ENCODE data around the gene PSPH.
"Not testable (repeated sequence)": the region's sequence is repeated elsewhere in the genome, so short reads cannot be mapped to it uniquely, and the experiment has no call there.

The PSPH gene

GRCh38 chr7:56053993-56054392 is 2.7 kb upstream of the PSPH start:
- Histone ChIP-seq H2AFZ (ENCODE audit: insufficient read depth, low read length, poor library complexity) (no peak overlapping the region), H3K36me3 (ENCODE audit: control insufficient read depth in 1 of 2, insufficient read depth in 2 of 2, low read length in 2 of 2) (peaks cover 21 to 30% of the 10 kb centered on the region in 2 experiments), H3K18ac (ENCODE audit: low read length) (no peak overlapping the region), H3K4me2 (ENCODE audit: low read length) (no peak overlapping the region), H3K9me3 (ENCODE audit: insufficient read depth, low read depth, low read length) (no peaks in the 10 kb centered on the region), H3K9ac (ENCODE audit: low read length) (no peak overlapping the region), H3K14ac (ENCODE audit: low read length) (no peak overlapping the region), H4K91ac (ENCODE audit: low read depth, low read length) (no peak overlapping the region), H3K79me1 (ENCODE audit: low read length) (peaks cover 11% of the 10 kb centered on the region), H2BK5ac (ENCODE audit: low read depth, low read length, poor library complexity) (no peak overlapping the region), H3K4me3 (ENCODE audit: low read depth, low read length) (no peak overlapping the region), H3K4me1 (ENCODE audit: control insufficient read depth in 1 of 2, insufficient read depth in 2 of 2, low read length in 2 of 2) (peaks cover 7 to 8% of the 10 kb centered on the region in 2 experiments), H3K23ac (ENCODE audit: low read length) (no peak overlapping the region), H4K8ac (ENCODE audit: low read depth, low read length) (no peak overlapping the region), H3K27ac (ENCODE audit: low read depth, low read length) (no peak overlapping the region), H3K4ac (ENCODE audit: low read depth, low read length) (no peak overlapping the region), H3K79me2 (ENCODE audit: control insufficient read depth, insufficient read depth, low read length, poor library complexity) (peaks cover 23% of the 10 kb centered on the region), H2BK12ac (ENCODE audit: low read length) (no peak overlapping the region), H3K27me3 (ENCODE audit: insufficient read depth, low read length) (no peaks in the 10 kb centered on the region), H2BK120ac (ENCODE audit: insufficient read depth, low read length, poor library complexity) (no peak overlapping the region), H2AK5ac (ENCODE audit: low read length) (no peak overlapping the region), H4K12ac (ENCODE audit: low read depth, low read length) (no peak overlapping the region)
- DNase-seq: no peak
- no CpG with 5 or more reads among the region's 2 CpGs for WGBS (ENCODE audit: extremely low coverage, insufficient coverage, insufficient read length)

- H4K12ac ChIP-seq (ENCODE audit: low read depth, low read length): peak overlapping the region; percentile 26
- H3K9ac ChIP-seq (ENCODE audit: low read length): peak overlapping the region; percentile 48
- H3K4me1 ChIP-seq (ENCODE audit: control insufficient read depth in 1 of 2, insufficient read depth in 2 of 2, low read length in 2 of 2): peaks cover 7 to 8% of the 10 kb centered on the region in 2 experiments
- no peak overlapping the region for H3K14ac ChIP-seq (ENCODE audit: low read length)
- H3K79me1 ChIP-seq (ENCODE audit: low read length): peaks cover 11% of the 10 kb centered on the region
- no peak overlapping the region for H4K91ac ChIP-seq (ENCODE audit: low read depth, low read length)
- no peak overlapping the region for H2BK5ac ChIP-seq (ENCODE audit: low read depth, low read length, poor library complexity)
- no CpG with 5 or more reads among the region's 9 CpGs for WGBS (ENCODE audit: extremely low coverage, insufficient coverage, insufficient read length)
- no peak overlapping the region for H3K4me2 ChIP-seq (ENCODE audit: low read length)
- H3K4ac ChIP-seq (ENCODE audit: low read depth, low read length): peak overlapping the region; percentile 81
- H3K9me3 ChIP-seq (ENCODE audit: insufficient read depth, low read depth, low read length): no peaks in the 10 kb centered on the region
- no peak overlapping the region for H3K4me3 ChIP-seq (ENCODE audit: low read depth, low read length)
- no peak overlapping the region for H2AK5ac ChIP-seq (ENCODE audit: low read length)
- no peak overlapping the region for H2AFZ ChIP-seq (ENCODE audit: insufficient read depth, low read length, poor library complexity)
- no peak overlapping the region for H3K18ac ChIP-seq (ENCODE audit: low read length)
- H4K8ac ChIP-seq (ENCODE audit: low read depth, low read length): peak overlapping the region; percentile 7
- peaks cover 19 to 28% of the 10 kb centered on the region in 2 experiments for H3K36me3 ChIP-seq (ENCODE audit: control insufficient read depth in 1 of 2, insufficient read depth in 2 of 2, low read length in 2 of 2)
- no peak overlapping the region for H3K23ac ChIP-seq (ENCODE audit: low read length)
- DNase-seq: no peak
- H3K27ac ChIP-seq (ENCODE audit: low read depth, low read length): no peak overlapping the region
- peaks cover 23% of the 10 kb centered on the region for H3K79me2 ChIP-seq (ENCODE audit: control insufficient read depth, insufficient read depth, low read length, poor library complexity)
- H2BK12ac ChIP-seq (ENCODE audit: low read length): no peak overlapping the region
- H3K27me3 ChIP-seq (ENCODE audit: insufficient read depth, low read length): no peaks in the 10 kb centered on the region
- no peak overlapping the region for H2BK120ac ChIP-seq (ENCODE audit: insufficient read depth, low read length, poor library complexity)
Observed at GRCh38 chr7:56053379-56053778, 2.1 kb upstream of the PSPH start.

DNA sequence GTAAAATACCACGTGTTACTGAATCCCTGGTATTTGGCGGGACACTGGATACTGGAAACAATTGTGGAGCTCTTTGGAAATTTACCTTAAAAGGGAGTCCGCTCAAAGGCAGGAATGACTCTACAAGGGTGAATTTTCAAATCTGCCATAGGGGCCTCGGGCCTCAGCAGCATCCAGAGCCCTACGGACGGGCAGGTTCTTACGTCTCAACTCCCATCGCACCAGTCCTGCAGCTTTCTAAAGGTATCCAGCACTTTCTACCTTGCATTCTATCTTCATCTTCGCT is 248 bp downstream of the PSPH start:
- no peak overlapping the region for H3K23ac ChIP-seq (ENCODE audit: low read length)
- peak overlapping the region; percentile 86 for H2AK5ac ChIP-seq (ENCODE audit: low read length)
- H3K79me2 ChIP-seq (ENCODE audit: control insufficient read depth, insufficient read depth, low read length, poor library complexity): peaks cover 23% of the 10 kb centered on the region
- H3K4me3 ChIP-seq (ENCODE audit: low read depth, low read length): peak overlapping the region; percentile 84
- H3K27ac ChIP-seq (ENCODE audit: low read depth, low read length): peak overlapping the region; percentile 88
- H4K91ac ChIP-seq (ENCODE audit: low read depth, low read length): peak overlapping the region; percentile 94
- peak overlapping the region; percentile 96 for H3K9ac ChIP-seq (ENCODE audit: low read length)
- H3K4me1 ChIP-seq (ENCODE audit: control insufficient read depth in 1 of 2, insufficient read depth in 2 of 2, low read length in 2 of 2): peaks cover 7 to 8% of the 10 kb centered on the region in 2 experiments
- H2BK12ac ChIP-seq (ENCODE audit: low read length): no peak overlapping the region
- H3K18ac ChIP-seq (ENCODE audit: low read length): peak overlapping the region; percentile 72
- peak overlapping the region; percentile 67 for H3K4me2 ChIP-seq (ENCODE audit: low read length)
- WGBS (ENCODE audit: extremely low coverage, insufficient coverage, insufficient read length): no CpG with 5 or more reads among the region's 9 CpGs
- peak overlapping the region; percentile 84 for H2AFZ ChIP-seq (ENCODE audit: insufficient read depth, low read length, poor library complexity)
- peak in 1 of 2 donors; percentile 46 for DNase-seq
- H3K27me3 ChIP-seq (ENCODE audit: insufficient read depth, low read length): no peaks in the 10 kb centered on the region
- H2BK120ac ChIP-seq (ENCODE audit: insufficient read depth, low read length, poor library complexity): peak overlapping the region; percentile 52
- H4K12ac ChIP-seq (ENCODE audit: low read depth, low read length): peak overlapping the region; percentile 89
- H3K9me3 ChIP-seq (ENCODE audit: insufficient read depth, low read depth, low read length): no peaks in the 10 kb centered on the region
- peak overlapping the region; percentile 88 for H2BK5ac ChIP-seq (ENCODE audit: low read depth, low read length, poor library complexity)
- peak overlapping the region; percentile 76 for H3K14ac ChIP-seq (ENCODE audit: low read length)
- H3K79me1 ChIP-seq (ENCODE audit: low read length): peaks cover 11% of the 10 kb centered on the region
- peaks cover 7 to 11% of the 10 kb centered on the region in 2 experiments for H3K36me3 ChIP-seq (ENCODE audit: control insufficient read depth in 1 of 2, insufficient read depth in 2 of 2, low read length in 2 of 2)
- H4K8ac ChIP-seq (ENCODE audit: low read depth, low read length): peak overlapping the region; percentile 97
- peak overlapping the region; percentile 71 for H3K4ac ChIP-seq (ENCODE audit: low read depth, low read length)

DNA sequence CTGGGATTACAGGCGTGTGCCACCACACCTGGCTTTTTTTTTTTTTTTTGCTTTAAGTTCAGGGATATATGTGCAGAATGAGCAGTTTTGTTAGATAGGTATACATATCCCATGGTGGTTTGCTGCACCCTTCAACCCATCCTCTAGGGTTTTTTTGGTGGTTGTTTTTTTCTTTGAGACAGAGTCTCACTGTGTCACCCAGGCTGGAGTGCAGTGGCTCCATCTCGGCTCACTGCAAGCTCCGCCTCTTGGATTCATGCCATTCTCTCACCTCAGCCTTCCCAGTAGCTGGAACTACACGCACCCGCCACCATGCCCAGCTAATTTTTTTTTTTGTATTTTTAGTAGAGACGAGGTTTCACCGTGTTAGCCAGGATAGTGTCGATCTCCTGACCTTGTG is 2.5 kb downstream of the PSPH start:
- H3K14ac ChIP-seq (ENCODE audit: low read length); H3K9me3 ChIP-seq (ENCODE audit: insufficient read depth, low read depth, low read length); H3K9ac ChIP-seq (ENCODE audit: low read length); H2AFZ ChIP-seq (ENCODE audit: insufficient read depth, low read length, poor library complexity); H4K8ac ChIP-seq (ENCODE audit: low read depth, low read length); H3K4me1 ChIP-seq (ENCODE audit: control insufficient read depth in 1 of 2, insufficient read depth in 2 of 2, low read length in 2 of 2); H3K27me3 ChIP-seq (ENCODE audit: insufficient read depth, low read length); H2BK12ac ChIP-seq (ENCODE audit: low read length); H4K12ac ChIP-seq (ENCODE audit: low read depth, low read length); H3K18ac ChIP-seq (ENCODE audit: low read length); H3K4me3 ChIP-seq (ENCODE audit: low read depth, low read length); H2BK5ac ChIP-seq (ENCODE audit: low read depth, low read length, poor library complexity); H3K27ac ChIP-seq (ENCODE audit: low read depth, low read length); H3K4ac ChIP-seq (ENCODE audit: low read depth, low read length); H4K91ac ChIP-seq (ENCODE audit: low read depth, low read length); H3K23ac ChIP-seq (ENCODE audit: low read length); H3K36me3 ChIP-seq (ENCODE audit: control insufficient read depth in 1 of 2, insufficient read depth in 2 of 2, low read length in 2 of 2); H2BK120ac ChIP-seq (ENCODE audit: insufficient read depth, low read length, poor library complexity); H3K4me2 ChIP-seq (ENCODE audit: low read length); H2AK5ac ChIP-seq (ENCODE audit: low read length): not testable (repeated sequence)
- DNase-seq: peak in 1 of 2 donors; percentile 20
- Histone ChIP-seq H3K79me2 (ENCODE audit: control insufficient read depth, insufficient read depth, low read length, poor library complexity) (peaks cover 23% of the 10 kb centered on the region), H3K79me1 (ENCODE audit: low read length) (peaks cover 11% of the 10 kb centered on the region)
- no CpG with 5 or more reads among the region's 8 CpGs for WGBS (ENCODE audit: extremely low coverage, insufficient coverage, insufficient read length)
